BJ (cell line): Measurements from ENCODE around the gene RNF14. TPM values are rescaled to one million over a fixed set of nuclear protein-coding genes. Genes with fewer than 3 reads are reported as not detected.
"Not testable (repeated sequence)": the region's sequence is repeated elsewhere in the genome, so short reads cannot be mapped to it uniquely, and the experiment has no call there.

Source experiments
- CTCF ChIA-PET: fragments of 350-600 bp; formaldehyde crosslinking; extraction: SDS; loops from one replicate; lab custom pipeline; 2021; ENCODE audit warnings: antibody characterized with exemption, inconsistent platforms; lab: Yijun Ruan, JAX
- POLR2A ChIA-PET: fragments of 300-600 bp; sonication (Branson Sonifier 250); formaldehyde crosslinking; extraction: SDS; loops from one replicate; lab custom pipeline; 2021; ENCODE audit warnings: antibody characterized with exemption; lab: Charles Lee
- DNase-seq: peaks from one replicate; pipeline ENCODE4 v3.0.0-alpha.2; 2011; ENCODE audit warnings: low read depth
- H3K27me3 ChIP-seq: 2 replicates; pipeline ENCODE4 v1.6.0; 2011; ENCODE audit warnings: low read length; ENCODE audit not compliant: control insufficient read depth, insufficient read depth
- H3K36me3 ChIP-seq: 2 replicates; pipeline ENCODE4 v1.5.1; 2011; ENCODE audit warnings: low read length; ENCODE audit not compliant: control insufficient read depth, insufficient read depth
- H3K4me3 ChIP-seq: 2 replicates; pipeline ENCODE4 v1.5.1; 2011; ENCODE audit warnings: low read depth, mild to moderate bottlenecking, control low read depth, low read length
- polyA plus RNA-seq: library from polyadenylated mRNA; depleted of rRNA; stranded (reverse); fragments of >200 nt; gene quantifications from 2 replicates; pipeline ENCODE4 v1.2.3, GENCODE V29; 2011
- TF ChIP-seq, protein P1 (sequence below): IDR thresholded peaks from 2 replicates; pipeline ENCODE4 v1.5.1; 2011; ENCODE audit warnings: low read depth, mild to moderate bottlenecking, control low read depth, inconsistent platforms, low read length, moderate library complexity; ENCODE audit not compliant: insufficient read depth

The RNF14 gene
- polyA plus RNA-seq, 1 experiment = 27.2 TPM

DNA sequence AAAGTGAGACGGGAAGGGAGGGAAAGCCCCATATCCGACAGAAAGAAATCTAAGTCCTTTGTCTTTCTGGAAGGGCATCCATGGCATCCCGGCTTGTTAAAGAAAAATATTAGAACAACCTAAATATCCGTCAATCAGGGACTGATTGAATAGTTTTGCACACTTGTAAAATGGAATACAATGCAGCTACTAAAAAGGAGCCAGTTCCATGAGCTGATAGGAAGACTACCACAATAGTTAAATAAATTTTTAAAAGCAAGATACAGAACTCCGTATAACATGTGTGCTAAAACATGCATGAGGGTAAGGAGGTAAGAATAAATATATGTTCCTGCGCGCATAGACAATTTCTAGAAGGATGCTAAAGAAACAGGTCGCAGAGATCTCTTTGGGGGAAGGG is 56.7 kb downstream of the RNF14 start:
- Histone ChIP-seq H3K27me3 (no peaks in the 10 kb centered on the region), H3K4me3 (no peak overlapping the region), H3K36me3 (no peaks in the 10 kb centered on the region)
- TF ChIP-seq, protein P1, sequence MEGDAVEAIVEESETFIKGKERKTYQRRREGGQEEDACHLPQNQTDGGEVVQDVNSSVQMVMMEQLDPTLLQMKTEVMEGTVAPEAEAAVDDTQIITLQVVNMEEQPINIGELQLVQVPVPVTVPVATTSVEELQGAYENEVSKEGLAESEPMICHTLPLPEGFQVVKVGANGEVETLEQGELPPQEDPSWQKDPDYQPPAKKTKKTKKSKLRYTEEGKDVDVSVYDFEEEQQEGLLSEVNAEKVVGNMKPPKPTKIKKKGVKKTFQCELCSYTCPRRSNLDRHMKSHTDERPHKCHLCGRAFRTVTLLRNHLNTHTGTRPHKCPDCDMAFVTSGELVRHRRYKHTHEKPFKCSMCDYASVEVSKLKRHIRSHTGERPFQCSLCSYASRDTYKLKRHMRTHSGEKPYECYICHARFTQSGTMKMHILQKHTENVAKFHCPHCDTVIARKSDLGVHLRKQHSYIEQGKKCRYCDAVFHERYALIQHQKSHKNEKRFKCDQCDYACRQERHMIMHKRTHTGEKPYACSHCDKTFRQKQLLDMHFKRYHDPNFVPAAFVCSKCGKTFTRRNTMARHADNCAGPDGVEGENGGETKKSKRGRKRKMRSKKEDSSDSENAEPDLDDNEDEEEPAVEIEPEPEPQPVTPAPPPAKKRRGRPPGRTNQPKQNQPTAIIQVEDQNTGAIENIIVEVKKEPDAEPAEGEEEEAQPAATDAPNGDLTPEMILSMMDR = no peak
- ChIA-PET POLR2A (no interaction called here), CTCF (interaction anchor here (1.2 to 2.5 kb wide), 2 partner anchors 10 to 13 kb away, joined by 5 to 11 read pairs; partner anchors contain the start of gene GNPDA1)
- no peak for DNase-seq

DNA sequence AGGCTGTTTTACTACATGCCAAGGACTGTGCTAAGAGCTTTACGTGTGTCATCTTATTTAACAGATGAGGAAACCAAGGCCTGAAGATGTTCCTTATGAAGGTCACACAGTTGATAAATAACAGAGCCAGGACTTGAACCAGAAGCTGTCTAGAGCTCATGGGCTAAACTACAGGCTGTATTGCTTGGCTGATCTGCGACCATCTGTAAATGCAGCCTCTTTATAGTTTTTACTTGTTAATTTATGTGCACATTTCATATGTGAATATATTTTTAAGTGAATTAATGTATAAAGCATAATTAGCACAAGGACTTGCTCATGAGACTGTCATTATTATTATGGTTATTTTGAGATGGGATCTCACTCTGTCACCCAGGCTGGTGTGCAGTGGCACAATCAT is 63.2 kb downstream of the RNF14 start:
- TF ChIP-seq, protein P1 = no peak
- no peak overlapping the region for H3K4me3 ChIP-seq
- POLR2A ChIA-PET = no interaction called here
- CTCF ChIA-PET = interaction anchor here (1.6 kb wide), 1 partner anchor 17 kb away, joined by 4 read pairs; no protein-coding TSS in a partner anchor
- H3K36me3 ChIP-seq = no peaks in the 10 kb centered on the region
- no peaks in the 10 kb centered on the region for H3K27me3 ChIP-seq
- no peak for DNase-seq

DNA sequence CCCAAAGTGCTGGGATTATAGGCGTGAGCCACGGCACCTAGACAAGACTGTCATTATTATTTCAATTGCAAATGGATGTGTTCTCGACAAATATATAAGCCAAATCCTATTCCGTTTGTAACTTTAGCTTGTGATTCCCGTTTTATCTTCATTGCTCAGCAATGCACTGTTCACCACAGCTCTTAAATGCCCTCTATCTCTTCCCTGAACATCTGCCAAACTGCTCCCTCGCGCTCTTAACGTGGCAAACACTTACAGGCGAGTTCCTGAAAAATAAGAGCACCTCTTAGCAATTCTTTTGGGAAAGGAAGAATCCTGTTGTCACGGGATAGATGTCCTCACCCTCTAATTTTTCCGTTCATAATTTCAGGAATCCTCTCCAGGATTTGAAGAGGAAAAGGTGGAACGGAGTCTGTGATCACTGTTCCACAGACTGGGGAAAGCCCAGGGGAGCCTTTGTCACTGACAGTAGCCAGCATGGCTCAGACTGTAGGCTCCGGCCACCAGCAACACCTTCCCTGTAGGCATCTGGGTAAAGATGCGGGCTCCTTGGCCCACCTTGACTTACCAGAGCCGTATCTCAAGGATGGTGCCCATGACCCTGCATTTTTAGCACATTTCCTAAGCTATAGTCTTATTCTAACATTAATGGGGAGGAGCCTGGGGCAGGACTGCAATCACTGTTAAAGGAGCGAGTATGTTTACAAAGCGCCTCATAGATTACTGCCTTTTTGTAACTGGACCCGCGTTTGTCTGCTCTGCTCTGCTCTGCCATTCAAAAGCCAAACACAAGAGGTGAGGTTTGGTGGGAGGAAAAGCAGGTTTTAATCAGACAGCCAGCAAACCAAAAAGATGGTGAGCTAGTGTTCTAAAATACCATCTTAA is 64.1 kb downstream of the RNF14 start:
- H3K36me3 ChIP-seq = no peaks in the 10 kb centered on the region
- no peaks in the 10 kb centered on the region for H3K27me3 ChIP-seq
- ChIA-PET POLR2A (no interaction called here), CTCF (interaction anchor here (1.6 kb wide), 1 partner anchor 17 kb away, joined by 4 read pairs; no protein-coding TSS in a partner anchor)
- no peak overlapping the region for H3K4me3 ChIP-seq
- DNase-seq = no peak
- TF ChIP-seq, protein P1 = no peak

DNA sequence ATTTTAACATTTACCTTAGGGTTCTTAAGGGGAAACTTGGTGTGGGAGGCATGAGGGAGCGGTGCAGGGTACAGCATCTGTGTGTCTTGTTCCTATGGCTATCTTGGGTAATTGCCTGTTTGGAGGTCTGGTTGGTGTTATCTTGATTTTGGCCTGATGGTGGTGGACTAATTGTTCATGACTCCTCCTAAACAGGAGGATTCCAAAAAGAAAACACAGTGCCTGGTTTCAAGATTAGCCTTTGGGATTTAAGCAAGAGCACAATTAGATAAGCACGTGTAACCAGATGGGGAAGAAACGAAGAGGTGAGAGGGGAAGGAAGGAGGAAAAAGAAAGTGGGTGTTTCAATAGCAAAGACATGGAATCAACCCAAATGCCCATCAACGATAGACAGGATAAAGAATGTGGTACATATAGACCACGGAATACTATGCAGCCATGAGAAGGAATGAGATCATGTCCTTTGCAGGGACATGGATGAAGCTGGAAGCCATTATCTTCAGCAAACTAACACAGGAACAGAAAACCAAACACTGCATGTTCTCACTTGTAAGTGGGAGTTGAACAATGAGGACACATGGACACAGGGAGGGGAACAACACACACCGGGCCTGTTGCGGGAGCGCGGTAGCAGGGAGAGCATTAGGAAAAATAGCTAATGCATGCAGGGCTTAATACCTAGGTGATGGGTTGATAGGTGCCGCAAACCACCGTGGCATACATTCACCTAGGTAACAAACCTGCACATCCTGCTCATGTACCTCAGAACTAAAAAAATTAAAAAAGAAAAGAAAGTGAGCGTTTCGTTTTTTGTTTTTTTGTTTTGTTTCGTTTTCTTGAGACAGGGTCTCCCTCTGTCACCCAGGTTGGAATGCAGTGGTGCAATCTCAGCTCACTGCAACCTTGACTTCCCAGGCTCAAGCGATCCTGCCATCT is 65.0 kb downstream of the RNF14 start:
- POLR2A ChIA-PET, DNase-seq, H3K4me3 ChIP-seq, H3K36me3 ChIP-seq, H3K27me3 ChIP-seq, CTCF ChIA-PET: not testable (repeated sequence)

DNA sequence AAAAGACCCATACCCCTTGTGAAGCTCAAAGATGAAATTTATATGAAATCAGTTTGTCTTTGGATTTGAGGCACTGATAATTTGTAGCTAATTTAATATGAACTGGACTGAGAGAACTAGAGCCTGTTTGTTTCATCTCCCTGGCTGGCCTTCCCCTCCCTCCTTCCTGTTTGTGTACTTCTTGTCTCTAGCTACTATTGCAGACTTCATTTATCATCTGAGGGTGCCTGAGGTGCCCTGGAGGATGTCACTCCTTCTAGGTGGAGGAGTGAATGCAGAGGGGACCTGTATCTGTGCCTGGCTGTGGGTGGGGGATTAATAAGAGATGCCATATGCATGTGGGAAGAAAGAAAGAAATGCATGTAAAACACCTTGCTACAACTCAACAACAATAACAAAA is 66.1 kb downstream of the RNF14 start:
- no peak for DNase-seq
- TF ChIP-seq, protein P1 = no peak
- ChIA-PET POLR2A (no interaction called here), CTCF (interaction anchor here (0.5 kb wide), 1 partner anchor 21 kb away, joined by 3 read pairs; no protein-coding TSS in a partner anchor)
- no peaks in the 10 kb centered on the region for H3K27me3 ChIP-seq
- no peak overlapping the region for H3K4me3 ChIP-seq
- no peaks in the 10 kb centered on the region for H3K36me3 ChIP-seq
